Measurements from ENCODE around the gene CDKN2B-AS1.
"Not testable (repeated sequence)": the region's sequence is repeated elsewhere in the genome, so short reads cannot be mapped to it uniquely, and the experiment has no call there.

Gene CDKN2B-AS1

GRCh38 chr9:22046243-22046885 is 51.8 kb downstream of the CDKN2B-AS1 start:
- DNase-seq = no peak

DNA sequence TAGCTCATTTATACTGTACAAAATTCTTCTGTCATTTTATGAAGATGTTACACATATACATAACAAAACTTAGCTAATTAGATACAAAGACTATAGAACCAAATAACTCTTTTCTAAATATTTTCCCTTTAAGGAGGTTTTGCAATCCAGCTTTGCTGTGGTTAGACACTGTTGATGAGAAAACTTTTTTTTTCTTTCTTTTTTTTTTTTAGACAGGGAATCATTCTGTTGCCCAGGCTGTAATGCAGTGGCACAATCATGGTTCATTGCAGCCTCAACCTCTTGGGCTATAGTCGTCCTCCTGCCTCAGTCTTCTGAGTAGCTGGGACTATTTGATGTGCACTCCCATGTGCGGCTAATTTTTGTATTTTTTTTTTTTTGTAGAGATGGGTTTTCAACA is 53.0 kb downstream of the CDKN2B-AS1 start:
- no peak for DNase-seq

DNA sequence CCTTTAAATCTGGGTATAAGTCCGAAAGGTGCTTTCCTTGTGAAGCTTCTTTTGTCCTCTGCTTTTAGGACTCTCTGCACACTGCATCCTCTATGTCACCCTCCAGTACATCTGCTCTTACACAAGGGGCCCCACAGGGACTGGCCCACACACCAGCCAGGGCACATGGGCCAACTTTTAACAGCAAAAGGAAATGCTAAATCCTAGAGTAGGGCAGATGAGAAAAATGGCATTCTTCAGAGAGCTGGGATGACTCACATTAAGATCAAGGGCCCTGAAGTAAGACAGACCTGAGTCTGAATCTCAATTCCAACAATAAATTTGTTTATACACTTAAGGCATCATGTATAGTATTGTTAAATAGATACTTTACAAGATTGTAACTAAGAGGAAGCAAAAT is 54.8 kb downstream of the CDKN2B-AS1 start:
- DNase-seq = no peak

DNA sequence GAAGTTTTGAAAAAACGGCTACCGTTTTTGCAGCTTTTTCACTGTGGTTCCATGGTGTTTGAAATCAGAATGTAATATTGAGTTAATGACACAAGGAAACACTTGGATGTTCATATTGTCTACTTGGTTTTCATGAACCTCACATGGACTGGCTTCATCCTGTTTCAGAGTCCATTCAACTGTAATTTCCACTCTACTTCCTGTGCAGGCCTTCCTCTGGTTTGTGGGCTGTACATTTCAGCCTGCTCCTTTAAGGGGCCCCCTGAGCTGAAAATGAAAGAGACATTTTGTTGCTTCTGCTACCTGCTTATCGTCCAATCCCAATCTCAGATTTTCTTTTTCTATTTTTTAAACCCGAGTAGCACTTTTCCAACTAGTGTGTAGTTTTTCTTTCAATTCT is 56.3 kb downstream of the CDKN2B-AS1 start:
- no peak for DNase-seq

GRCh38 chr9:22052376-22052945 is 57.9 kb downstream of the CDKN2B-AS1 start:
- peak; percentile 8 to 57 for DNase-seq

- DNase-seq = no peak
Measured at GRCh38 chr9:22053178-22053577, 58.6 kb downstream of the CDKN2B-AS1 start.

DNA sequence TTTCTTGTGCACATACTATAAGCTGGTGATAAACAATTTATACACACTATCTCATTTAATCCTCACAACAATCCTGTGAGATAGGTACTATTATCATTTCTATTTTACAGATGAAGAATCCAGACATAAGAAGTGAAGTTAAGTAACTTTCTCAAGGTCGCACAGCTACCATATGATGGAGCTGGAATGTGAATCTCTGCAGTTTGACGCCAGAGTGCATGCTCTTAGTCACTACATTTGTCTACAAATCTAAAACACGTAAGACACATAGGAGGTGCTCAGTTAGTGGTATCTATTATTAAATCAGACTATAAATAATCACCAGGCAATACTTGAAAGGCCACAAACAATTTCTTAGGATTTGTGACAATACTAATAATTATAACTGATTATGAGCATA is 59.5 kb downstream of the CDKN2B-AS1 start:
- no peak for DNase-seq

DNA sequence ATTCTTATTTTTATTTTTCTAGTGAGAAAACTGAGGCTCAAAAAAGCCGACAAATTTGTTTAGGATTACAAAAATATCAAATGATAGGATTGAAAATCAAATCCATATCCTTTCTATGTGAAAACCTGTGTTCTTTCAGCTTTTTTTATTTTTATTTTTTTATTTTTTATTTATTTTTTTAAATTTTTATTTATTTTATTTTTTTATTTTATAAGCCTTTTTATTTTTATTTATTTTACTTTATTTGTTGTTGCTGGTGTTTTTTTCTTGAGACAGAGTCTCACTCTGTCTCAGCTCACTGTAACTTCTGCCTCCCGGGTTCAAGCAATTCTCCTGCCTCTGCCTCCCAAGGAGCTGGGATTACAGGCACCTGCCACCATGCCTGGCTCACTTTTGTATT is 59.9 kb downstream of the CDKN2B-AS1 start:
- no peak for DNase-seq

DNA sequence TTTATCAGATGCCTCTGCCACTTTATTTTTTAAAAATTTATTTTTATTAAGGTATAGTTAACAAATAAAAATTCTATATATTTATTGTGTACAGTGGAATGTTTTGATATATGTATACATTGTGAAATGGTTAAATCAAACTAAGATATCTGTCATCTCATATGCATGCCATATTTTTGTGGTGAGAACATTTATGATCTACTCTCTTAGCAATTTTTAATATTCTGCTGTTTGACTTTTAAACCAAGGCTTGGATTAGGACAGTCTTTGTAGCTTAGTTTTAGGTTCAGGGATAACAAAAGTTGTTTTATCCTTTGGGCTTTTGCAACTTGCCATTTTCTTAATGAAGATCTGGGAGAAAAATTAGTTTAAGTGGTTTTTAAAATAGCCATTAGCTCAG is 60.5 kb downstream of the CDKN2B-AS1 start:
- DNase-seq = no peak

DNA sequence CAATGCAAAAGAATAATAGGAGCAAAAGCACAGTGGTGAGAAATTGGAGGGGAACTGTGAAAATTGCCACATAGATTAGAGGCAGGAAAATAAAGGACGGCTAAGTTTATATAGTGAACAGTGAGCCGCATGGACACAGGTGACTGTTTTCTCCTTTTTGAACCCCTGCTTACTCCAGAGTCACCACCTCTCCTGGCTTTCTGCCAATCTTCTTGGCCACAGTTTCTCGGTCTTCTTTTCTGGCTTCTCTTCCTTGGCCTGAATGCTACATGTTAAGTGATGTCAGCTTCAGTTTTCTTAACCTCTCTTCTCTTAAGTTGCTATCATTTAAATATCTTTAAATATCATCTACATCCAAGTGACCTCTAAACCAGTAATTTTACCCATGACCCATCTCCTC is 61.8 kb downstream of the CDKN2B-AS1 start:
- no peak for DNase-seq

GRCh38 chr9:22057972-22058371 is 63.4 kb downstream of the CDKN2B-AS1 start:
- not testable (repeated sequence) for DNase-seq

DNA sequence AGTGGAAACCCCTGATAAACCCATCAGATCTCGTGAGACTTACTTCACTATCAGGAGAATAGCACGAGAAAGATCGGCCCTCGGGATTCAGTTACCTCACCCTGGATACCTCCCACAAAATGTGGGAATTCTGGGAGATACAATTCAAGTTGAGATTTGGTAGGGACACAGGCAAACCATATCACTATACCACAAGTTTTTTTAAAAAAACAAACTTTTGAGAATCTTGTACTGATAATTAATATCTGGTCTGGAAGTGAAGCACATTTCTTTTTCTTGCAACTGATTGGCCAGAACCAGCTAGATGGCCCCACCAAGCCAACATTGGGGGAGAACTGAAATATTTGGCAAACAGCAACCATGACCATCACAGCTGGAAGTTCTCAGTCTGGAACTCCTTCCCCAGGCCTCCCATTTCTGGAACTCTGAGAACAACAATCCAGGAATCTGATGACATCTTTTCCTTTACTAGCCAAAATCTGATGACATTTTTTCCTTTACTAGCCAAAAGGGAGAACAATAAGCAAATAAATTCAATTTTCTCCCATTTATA is 66.3 kb downstream of the CDKN2B-AS1 start:
- DNase-seq = no peak

GRCh38 chr9:22064957-22065356 is 70.4 kb downstream of the CDKN2B-AS1 start:
- no peak for DNase-seq

GRCh38 chr9:22065431-22066200 is 71.0 kb downstream of the CDKN2B-AS1 start:
- no peak for DNase-seq

- no peak for DNase-seq
Measured at GRCh38 chr9:22067196-22067595, 72.6 kb downstream of the CDKN2B-AS1 start.

DNA sequence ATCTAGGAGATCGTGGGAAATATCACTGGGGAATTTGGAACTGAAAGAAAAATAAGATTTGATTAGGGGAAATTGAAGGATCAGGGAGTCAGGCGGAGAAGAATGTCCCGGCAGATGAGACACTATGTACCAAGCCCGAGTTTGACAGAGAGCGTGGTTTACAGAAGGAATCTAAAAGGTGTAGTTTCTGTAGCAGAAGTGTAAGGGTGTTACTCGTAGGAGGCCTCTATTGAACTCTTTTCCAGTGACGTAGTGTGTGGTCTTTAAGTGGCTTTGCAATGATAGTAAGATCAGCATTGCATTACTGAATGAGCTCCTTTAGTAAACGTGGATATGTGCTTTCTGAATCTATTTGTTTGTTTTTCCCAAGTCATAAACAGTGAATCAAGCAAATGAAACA is 73.8 kb downstream of the CDKN2B-AS1 start:
- no peak for DNase-seq

- no peak for DNase-seq
Measured at GRCh38 chr9:22073349-22073748, 78.8 kb downstream of the CDKN2B-AS1 start.

DNA sequence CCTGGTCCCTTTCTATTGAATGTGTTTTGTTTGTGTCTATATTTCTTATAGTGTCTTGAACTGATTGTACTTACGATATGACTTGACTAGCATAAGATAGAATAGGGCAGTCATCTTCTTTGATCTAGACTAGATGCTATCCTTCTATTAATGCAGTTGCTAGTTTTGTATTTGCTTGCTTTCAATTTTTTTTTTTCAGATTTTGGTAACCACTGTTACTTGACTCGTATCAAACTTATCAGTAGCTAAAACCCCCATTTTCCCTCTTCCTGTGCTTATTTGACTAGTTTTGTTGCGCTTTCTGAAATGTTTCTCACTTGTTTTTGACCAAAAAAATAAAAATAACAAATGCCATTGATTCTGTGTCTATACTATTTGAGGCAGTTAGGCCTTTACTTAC is 83.5 kb downstream of the CDKN2B-AS1 start:
- DNase-seq = no peak

DNA sequence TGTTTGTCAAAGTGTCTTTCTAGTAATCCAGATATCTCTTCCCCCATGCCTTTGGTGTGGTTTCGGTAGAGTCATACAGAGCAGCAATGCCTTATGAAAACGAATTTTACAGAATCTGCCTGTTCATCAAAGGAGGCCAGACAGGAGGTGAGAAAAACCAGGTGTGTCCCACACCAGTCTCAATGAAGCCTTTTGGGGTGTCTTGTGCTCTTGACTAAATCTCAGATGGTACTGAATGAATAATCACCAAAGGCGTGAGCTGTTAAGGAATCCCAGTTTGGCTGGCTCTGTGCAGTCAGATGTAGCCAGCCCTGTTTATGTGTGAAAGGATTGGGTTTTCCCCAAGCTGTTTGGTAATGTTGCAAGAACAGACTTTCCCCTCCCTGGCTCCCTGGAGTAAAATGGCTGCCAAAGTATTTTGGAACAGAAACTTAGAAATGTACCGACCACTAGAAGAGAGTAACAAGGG is 85.3 kb downstream of the CDKN2B-AS1 start:
- peak; percentile 33 to 56 for DNase-seq

DNA sequence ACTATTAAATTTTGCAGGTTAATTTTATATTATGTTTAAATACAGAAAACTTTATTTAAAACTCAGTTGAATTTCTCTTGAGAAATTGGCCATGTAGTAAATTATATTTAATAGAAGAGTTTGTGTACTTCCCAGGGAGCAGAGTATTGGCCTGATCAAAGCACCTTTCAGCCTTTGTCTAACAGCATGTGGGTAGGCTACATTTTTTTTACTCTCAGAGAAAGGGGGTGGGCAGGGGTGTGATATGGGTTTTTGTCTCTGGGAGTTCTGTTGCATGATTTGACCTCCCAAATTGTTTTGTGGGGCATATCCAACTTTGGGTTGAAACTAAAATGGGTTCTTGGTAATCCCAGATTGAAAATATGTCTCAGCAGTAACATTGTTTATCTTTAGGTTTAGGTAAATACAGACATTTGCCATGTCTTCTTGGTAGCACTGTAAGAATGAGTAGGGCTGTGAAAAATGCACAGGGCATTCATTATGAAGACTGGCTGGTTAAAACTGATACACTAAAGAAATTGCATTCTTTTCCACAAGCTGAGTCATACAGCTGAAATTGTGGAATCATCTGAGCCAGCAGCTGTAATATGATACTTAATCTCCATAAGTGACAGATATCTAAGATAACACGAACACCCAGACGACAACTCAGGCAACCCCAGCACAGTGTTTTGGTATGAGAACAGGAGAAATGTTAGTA is 89.9 kb downstream of the CDKN2B-AS1 start:
- no peak for DNase-seq

GRCh38 chr9:22088053-22088716 is 93.6 kb downstream of the CDKN2B-AS1 start:
- no peak for DNase-seq

DNA sequence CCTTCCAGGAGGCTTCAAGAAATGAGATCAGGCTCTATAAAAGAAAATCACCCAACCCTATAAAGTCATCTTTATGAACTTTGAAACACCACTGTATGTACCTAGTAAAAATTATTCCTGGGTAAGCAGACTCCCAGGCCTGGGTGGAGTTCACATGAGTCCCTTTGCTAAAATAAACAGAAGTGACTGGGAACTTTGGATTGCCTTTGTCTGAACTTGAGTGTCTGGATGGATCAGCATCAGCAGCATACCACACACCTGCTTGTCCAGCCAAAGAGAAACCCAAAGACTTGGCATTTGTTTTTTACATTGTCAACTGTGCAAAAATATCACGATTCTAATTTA is 94.1 kb downstream of the CDKN2B-AS1 start:
- DNase-seq = no peak

DNA sequence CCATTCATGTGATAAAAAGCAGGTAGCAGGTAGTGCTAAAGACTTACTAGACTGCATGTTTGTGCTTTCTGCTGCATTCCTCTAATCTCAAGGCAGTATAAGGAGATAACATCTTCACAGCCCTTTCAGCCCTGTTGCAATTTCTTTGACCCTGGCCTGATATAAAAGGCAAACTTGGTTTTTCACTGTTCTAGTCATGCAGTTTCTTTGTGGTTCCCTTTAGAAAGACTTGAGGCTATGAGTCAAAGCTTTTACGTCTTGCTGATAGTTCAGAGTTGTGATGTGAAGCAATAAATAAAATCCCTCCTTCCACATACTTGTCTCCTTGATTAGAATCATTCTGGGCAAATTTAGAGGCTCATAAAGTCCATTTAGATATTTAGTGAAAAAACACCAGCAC is 103.1 kb downstream of the CDKN2B-AS1 start:
- no peak for DNase-seq

All from stimulated activated CD4-positive, alpha-beta T cell treated with anti-CD3 and anti-CD28 coated beads, Interleukin-2, amount 100 ng/mL, for 24 hours (primary cell).